RWPE2 (cell line): Measurements from ENCODE around the gene SPTBN5.

Experiments used
- ATAC-seq: fragments of 200-7000 bp; cut with Tn5 transposase; 3 replicates; pipeline ENCODE4 v1.9.1; 2021; ENCODE audit warnings: low read depth
- DNase-seq: peaks from one replicate; pipeline ENCODE4 v3.0.0-alpha.2; 2020; ENCODE audit warnings: low spot score
- H3K27ac ChIP-seq: fragments of 450-650 bp; 2 replicates; pipeline ENCODE4 v1.5.1; 2017; ENCODE audit warnings: mild to moderate bottlenecking; ENCODE audit not compliant: poor library complexity, severe bottlenecking
- H3K27me3 ChIP-seq: fragments of 250-450 bp; sonication (Bioruptor Pico); 2 replicates; pipeline ENCODE4 v1.5.1; 2021; ENCODE audit warnings: mild to moderate bottlenecking, moderate library complexity; ENCODE audit not compliant: insufficient read depth, poor library complexity, severe bottlenecking
- H3K36me3 ChIP-seq: fragments of 250-450 bp; sonication (Bioruptor Pico); 2 replicates; pipeline ENCODE4 v1.5.1; 2020; ENCODE audit warnings: low read depth, mild to moderate bottlenecking, moderate library complexity
- H3K4me1 ChIP-seq: fragments of 250-450 bp; sonication (Bioruptor Pico); 2 replicates; pipeline ENCODE4 v1.5.1; 2021; ENCODE audit warnings: mild to moderate bottlenecking, moderate library complexity; ENCODE audit not compliant: insufficient read depth, poor library complexity, severe bottlenecking
- H3K4me3 ChIP-seq: fragments of 250-450 bp; sonication (Bioruptor Pico); 2 replicates; pipeline ENCODE4 v1.5.1; 2021; ENCODE audit warnings: mild to moderate bottlenecking, moderate library complexity; ENCODE audit not compliant: severe bottlenecking
- H3K9me3 ChIP-seq: fragments of 250-450 bp; sonication (Bioruptor Pico); 2 replicates; pipeline ENCODE4 v1.5.1; 2021; ENCODE audit warnings: mild to moderate bottlenecking, moderate library complexity; ENCODE audit not compliant: severe bottlenecking
- CTCF ChIP-seq: fragments of 450-650 bp; IDR thresholded peaks from one replicate; pipeline ENCODE4 v1.5.1; 2017; ENCODE audit warnings: mild to moderate bottlenecking, moderate library complexity; ENCODE audit not compliant: poor library complexity, severe bottlenecking

Gene SPTBN5

DNA sequence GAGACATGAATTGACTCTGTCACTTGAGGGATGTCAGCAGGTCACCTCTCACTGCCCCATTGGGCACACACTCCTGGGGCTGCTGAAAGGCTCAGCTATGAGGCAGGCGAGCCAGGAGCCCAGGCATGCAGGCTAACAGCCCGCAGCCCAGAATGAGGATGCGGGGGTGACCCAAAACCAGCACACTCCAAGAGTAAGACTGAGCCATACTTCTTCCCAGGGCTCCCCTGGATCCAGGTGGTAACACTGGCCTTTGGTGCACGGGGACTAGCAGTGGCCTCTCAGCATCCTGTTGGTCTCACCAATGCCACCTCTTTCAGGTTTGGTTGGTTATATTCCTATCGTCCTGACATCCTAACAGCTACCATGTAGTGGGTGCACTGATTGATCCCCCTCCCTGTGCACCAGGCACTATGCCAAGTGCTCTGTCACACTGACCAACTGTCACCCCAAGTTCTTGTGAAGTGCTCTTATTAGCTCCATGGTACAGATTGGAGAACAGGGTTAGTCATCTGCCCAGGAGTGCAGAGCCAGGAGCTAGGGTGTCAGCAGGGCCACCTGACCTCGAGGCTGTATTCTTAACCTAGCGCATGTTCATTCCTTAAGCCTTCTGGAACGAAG is 24.8 kb upstream of the SPTBN5 start:
- no peak for TF ChIP-seq CTCF
- H3K27ac ChIP-seq = peak overlapping the region; percentile 38

DNA sequence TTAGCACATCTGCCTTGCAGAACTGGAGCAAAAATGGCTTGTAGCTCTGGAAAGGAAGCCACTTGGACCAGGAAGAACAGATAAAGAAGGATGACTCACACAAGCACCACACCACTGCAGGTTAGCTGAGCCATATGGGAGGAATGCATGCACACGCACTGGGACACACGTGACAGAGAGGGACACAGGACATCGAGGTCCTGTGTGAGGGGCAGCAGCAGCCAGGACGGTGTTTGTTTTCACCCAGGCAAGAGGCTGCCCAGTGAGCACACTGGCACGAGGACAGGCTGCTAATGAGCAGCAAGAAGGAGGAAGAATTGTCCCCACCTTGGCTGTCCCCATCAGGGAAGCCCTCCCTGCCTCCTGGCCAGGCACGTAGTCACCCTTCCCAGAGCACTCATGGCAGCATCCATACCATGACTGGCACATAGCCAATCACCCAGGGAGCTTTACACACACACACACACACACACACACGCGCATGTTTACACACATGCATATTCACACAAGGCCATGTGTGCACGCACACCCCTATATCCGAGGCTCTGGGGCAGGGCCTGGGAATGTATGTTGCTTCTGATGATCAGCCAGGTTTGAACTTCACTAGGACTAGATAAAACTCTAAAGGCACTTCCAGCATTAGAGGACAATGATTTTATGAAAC is 24.0 kb upstream of the SPTBN5 start:
- no peaks in the 10 kb centered on the region for H3K27me3 ChIP-seq
- H3K36me3 ChIP-seq = peaks cover 87% of the 10 kb centered on the region
- TF ChIP-seq CTCF = no peak
- peaks cover 12% of the 10 kb centered on the region for H3K4me1 ChIP-seq
- ATAC-seq (peak; percentile 85), DNase-seq (peak; percentile 45)
- no peak overlapping the region for H3K4me3 ChIP-seq
- H3K9me3 ChIP-seq = no peaks in the 10 kb centered on the region
- H3K27ac ChIP-seq = peak overlapping the region; percentile 38

More for the DNA sequence above, 24.8 kb upstream of the SPTBN5 start:
- ATAC-seq (no peak), DNase-seq (peak; percentile 57)
- Histone ChIP-seq H3K27me3 (no peaks in the 10 kb centered on the region), H3K9me3 (no peaks in the 10 kb centered on the region), H3K36me3 (peaks cover 85% of the 10 kb centered on the region), H3K4me1 (peaks cover 12% of the 10 kb centered on the region), H3K4me3 (no peak overlapping the region)

GRCh38 chr15:41915255-41915994 is 21.6 kb upstream of the SPTBN5 start:
- ATAC-seq = no peak
- no peak for DNase-seq
- TF ChIP-seq CTCF = no peak
- H3K27ac ChIP-seq = no peak overlapping the region
- no peaks in the 10 kb centered on the region for H3K9me3 ChIP-seq
- peaks cover 12% of the 10 kb centered on the region for H3K4me1 ChIP-seq
- peaks cover 89% of the 10 kb centered on the region for H3K36me3 ChIP-seq
- no peaks in the 10 kb centered on the region for H3K27me3 ChIP-seq
- no peak overlapping the region for H3K4me3 ChIP-seq

GRCh38 chr15:41914411-41914810 is 20.6 kb upstream of the SPTBN5 start:
- peaks cover 89% of the 10 kb centered on the region for H3K36me3 ChIP-seq
- no peak overlapping the region for H3K27ac ChIP-seq
- no peaks in the 10 kb centered on the region for H3K9me3 ChIP-seq
- H3K4me1 ChIP-seq = peaks cover 12% of the 10 kb centered on the region
- no peak for TF ChIP-seq CTCF
- DNase-seq (no peak), ATAC-seq (no peak)
- H3K4me3 ChIP-seq = no peak overlapping the region
- H3K27me3 ChIP-seq = no peaks in the 10 kb centered on the region
